ENCODE results near the gene PBX2. TPM values are rescaled to one million over a fixed set of nuclear protein-coding genes. Genes with fewer than 3 reads are reported as not detected.
"Not testable (repeated sequence)": the region's sequence is repeated elsewhere in the genome, so short reads cannot be mapped to it uniquely, and the experiment has no call there.

The PBX2 gene
- total RNA-seq, 3 donors from 2014 or later, result 32.3 to 61.6 (median 48.5) TPM

DNA sequence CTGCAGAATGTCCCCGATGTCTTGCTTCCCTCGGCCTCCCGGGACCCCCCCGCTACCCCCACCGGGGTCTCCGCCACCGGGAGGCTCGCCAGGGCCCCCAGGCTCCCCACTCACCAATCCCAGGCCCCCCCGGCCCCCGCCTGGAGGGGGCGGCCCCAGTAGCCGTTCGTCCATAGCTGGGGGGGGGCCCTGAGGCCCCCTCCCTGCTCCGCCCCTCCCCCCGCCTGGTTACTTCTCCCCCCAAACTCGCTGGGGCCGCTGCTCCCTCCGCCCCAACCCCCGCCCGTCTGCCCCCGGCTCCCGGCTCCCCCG lies 304 bp downstream of the PBX2 start:
- DNase-seq (ENCODE audit: low spot score in 2 of 2), result no peak
- peak overlapping the region; percentile 68 to 76 (median 74) for H3K4me3 ChIP-seq
- TF ChIP-seq, protein P1, sequence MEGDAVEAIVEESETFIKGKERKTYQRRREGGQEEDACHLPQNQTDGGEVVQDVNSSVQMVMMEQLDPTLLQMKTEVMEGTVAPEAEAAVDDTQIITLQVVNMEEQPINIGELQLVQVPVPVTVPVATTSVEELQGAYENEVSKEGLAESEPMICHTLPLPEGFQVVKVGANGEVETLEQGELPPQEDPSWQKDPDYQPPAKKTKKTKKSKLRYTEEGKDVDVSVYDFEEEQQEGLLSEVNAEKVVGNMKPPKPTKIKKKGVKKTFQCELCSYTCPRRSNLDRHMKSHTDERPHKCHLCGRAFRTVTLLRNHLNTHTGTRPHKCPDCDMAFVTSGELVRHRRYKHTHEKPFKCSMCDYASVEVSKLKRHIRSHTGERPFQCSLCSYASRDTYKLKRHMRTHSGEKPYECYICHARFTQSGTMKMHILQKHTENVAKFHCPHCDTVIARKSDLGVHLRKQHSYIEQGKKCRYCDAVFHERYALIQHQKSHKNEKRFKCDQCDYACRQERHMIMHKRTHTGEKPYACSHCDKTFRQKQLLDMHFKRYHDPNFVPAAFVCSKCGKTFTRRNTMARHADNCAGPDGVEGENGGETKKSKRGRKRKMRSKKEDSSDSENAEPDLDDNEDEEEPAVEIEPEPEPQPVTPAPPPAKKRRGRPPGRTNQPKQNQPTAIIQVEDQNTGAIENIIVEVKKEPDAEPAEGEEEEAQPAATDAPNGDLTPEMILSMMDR (IDR thresholded peaks at IDR 0.05), result no peak
- TF ChIP-seq POLR2AphosphoS5 (IDR thresholded peaks at IDR 0.05) (no peak), POLR2A (IDR thresholded peaks at IDR 0.05) (no peak)
- peaks cover 0 to 7% of the 10 kb centered on the region in 2 donors for H3K4me1 ChIP-seq
- H3K27me3 ChIP-seq, result no peaks in the 10 kb centered on the region
- intact Hi-C loops (cut with DNase I; ENCODE audit: low total_unique reads), result no loop called here
- no peaks in the 10 kb centered on the region for H3K9me3 ChIP-seq
- peak overlapping the region; percentile 97 to 98 for H3K27ac ChIP-seq
- H3K36me3 ChIP-seq, result no peaks in the 10 kb centered on the region

- TF ChIP-seq POLR2AphosphoS5 (IDR thresholded peaks at IDR 0.05), result no peak
- no peak for TF ChIP-seq POLR2A (IDR thresholded peaks at IDR 0.05)
- TF ChIP-seq, protein P1 (IDR thresholded peaks at IDR 0.05), result no peak
- intact Hi-C loops (cut with DNase I; ENCODE audit: low total_unique reads), result no loop called here
- no peak for DNase-seq (ENCODE audit: low spot score in 2 of 2)
These were observed 797 bp downstream of the PBX2 start for GRCh38 chr6:32189069-32189741.

GRCh38 chr6:32188381-32189068 lies 1.5 kb downstream of the PBX2 start:
- Histone ChIP-seq H3K27me3 (no peaks in the 10 kb centered on the region), H3K9me3 (no peaks in the 10 kb centered on the region), H3K27ac (peak overlapping the region; percentile 97 to 98), H3K4me1 (peaks cover 0 to 6% of the 10 kb centered on the region in 2 donors), H3K36me3 (no peaks in the 10 kb centered on the region), H3K4me3 (peak overlapping the region; percentile 68 to 76 (median 74))
- intact Hi-C loops (cut with DNase I; ENCODE audit: low total_unique reads), result no loop called here
- peak; percentile 9 for TF ChIP-seq POLR2A (IDR thresholded peaks at IDR 0.05)
- TF ChIP-seq, protein P1 (IDR thresholded peaks at IDR 0.05), result no peak
- peak in 1 of 3 donors; percentile 17 for TF ChIP-seq POLR2AphosphoS5 (IDR thresholded peaks at IDR 0.05)
- DNase-seq (ENCODE audit: low spot score in 2 of 2), result no peak

More at GRCh38 chr6:32189069-32189741, 797 bp downstream of the PBX2 start:
- Histone ChIP-seq H3K27ac (peak overlapping the region; percentile 97 to 98), H3K4me3 (peak overlapping the region; percentile 68 to 76 (median 74)), H3K27me3 (no peaks in the 10 kb centered on the region), H3K4me1 (peaks cover 0 to 6% of the 10 kb centered on the region in 2 donors), H3K36me3 (no peaks in the 10 kb centered on the region), H3K9me3 (no peaks in the 10 kb centered on the region)

- DNase-seq (ENCODE audit: low spot score in 2 of 2); H3K9me3 ChIP-seq; H3K27me3 ChIP-seq; H3K36me3 ChIP-seq; intact Hi-C loops (cut with DNase I; ENCODE audit: low total_unique reads); H3K4me1 ChIP-seq: not testable (repeated sequence)
- Histone ChIP-seq H3K27ac (peak overlapping the region; percentile 97 to 98), H3K4me3 (peak overlapping the region in 2 of 3 donors; percentile 74 to 76)
These were observed 2.1 kb downstream of the PBX2 start for GRCh38 chr6:32187725-32188380.

DNA sequence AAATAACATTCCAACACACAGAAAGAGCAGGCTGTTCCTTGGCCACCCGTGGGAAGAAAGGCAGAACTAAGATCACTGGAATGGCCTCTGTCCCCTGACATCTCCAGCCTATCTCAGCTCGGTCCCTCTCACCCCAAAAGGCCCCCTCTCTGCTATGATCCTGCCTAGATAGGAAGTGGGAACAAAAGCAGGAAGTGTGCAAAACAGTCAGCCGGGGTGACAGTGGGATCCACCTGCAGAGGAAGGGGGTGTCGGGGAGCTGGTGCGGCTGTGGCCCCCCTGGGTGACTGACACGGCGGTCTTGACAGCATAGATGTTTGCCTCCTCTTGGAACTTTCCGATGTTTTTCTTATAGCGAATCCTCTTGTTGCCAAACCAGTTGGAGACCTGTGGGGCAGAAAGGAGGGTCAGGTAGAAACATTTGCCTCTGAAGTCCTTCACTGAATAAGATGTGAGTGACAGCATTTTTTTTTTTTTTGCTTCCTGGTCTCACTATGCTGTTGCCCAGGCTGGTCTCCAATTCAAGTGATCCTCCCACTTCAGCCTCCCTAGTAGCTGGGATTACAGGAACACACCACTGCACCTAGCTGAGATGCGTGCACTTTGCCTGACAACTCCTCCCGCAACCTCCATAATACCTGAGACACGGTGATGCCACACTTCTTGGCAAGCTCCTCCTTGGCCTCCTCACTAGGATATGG lies 2.8 kb downstream of the PBX2 start:
- no peak overlapping the region for H3K4me3 ChIP-seq
- intact Hi-C loops (cut with DNase I; ENCODE audit: low total_unique reads), result no loop called here
- peak overlapping the region; percentile 97 to 98 for H3K27ac ChIP-seq

DNA sequence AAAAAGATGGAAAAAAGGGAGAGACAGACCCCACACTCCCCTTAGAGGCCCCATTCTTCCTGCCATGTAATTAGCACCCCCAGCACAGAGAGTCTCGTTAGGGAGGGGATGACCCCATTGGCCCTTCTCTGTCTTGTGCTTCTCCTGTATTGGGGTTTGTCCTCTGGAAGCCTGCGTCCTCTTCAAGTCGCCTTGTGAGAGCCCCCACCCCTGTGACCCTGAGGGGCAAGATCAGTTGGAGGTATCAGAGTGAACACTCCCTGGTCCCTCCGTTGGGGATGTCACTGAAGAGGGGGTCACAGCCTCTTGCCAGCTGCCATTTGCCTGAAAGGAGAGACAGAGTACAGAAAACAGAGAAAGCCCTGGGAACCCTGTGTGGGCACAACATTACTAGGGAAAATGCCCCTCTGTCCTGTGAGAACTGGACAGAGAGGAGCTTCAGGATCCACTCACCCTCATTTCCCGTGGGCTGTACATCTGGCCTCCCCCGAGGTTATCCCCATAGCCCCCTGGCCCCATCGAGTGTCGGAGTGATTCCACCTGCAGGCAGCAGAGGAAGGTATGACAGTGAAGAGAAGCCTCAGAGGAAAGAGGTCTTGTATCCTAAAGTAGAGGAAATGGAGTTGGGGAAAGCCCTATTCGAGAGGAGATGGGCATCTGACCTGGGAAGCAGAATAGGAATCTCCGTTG lies 3.7 kb downstream of the PBX2 start:
- H3K27me3 ChIP-seq; H3K9me3 ChIP-seq; intact Hi-C loops (cut with DNase I; ENCODE audit: low total_unique reads); H3K4me1 ChIP-seq; DNase-seq (ENCODE audit: low spot score in 2 of 2); H3K36me3 ChIP-seq; H3K4me3 ChIP-seq: not testable (repeated sequence)
- H3K27ac ChIP-seq, result peak overlapping the region; percentile 97 to 98

More for the DNA sequence above, 2.8 kb downstream of the PBX2 start:
- H3K4me1 ChIP-seq, result peaks cover 0 to 6% of the 10 kb centered on the region in 2 donors
- TF ChIP-seq POLR2A (IDR thresholded peaks at IDR 0.05), result no peak
- TF ChIP-seq, protein P1 (IDR thresholded peaks at IDR 0.05), result no peak
- no peak for TF ChIP-seq POLR2AphosphoS5 (IDR thresholded peaks at IDR 0.05)
- no peaks in the 10 kb centered on the region for H3K27me3 ChIP-seq
- no peak for DNase-seq (ENCODE audit: low spot score in 2 of 2)
- no peaks in the 10 kb centered on the region for H3K36me3 ChIP-seq
- H3K9me3 ChIP-seq, result no peaks in the 10 kb centered on the region

DNA sequence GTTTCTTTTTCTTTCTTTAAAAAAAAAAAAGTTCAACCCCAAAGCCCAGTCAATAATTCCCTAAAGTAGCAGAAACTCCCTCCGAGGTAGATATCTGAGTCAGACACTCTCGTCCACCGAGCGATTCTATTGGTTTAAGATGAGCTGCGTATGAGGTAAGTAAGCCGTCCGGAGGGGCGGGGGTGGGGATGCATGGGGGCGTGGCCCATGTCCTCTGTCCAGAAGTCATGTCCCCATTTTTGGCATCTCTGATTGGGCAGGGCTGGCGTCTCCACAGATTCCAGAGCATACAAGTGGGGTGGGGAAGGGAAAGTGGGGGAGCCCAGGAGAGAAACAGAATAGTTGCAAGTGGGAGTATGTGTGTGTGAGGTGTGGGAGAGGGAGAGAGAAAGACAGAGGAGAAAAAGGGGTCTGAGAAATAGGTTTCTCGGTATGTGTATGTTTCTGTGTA lies 4.3 kb downstream of the PBX2 start:
- intact Hi-C loops (cut with DNase I; ENCODE audit: low total_unique reads); H3K9me3 ChIP-seq; H3K4me3 ChIP-seq; H3K4me1 ChIP-seq; H3K36me3 ChIP-seq; H3K27me3 ChIP-seq: not testable (repeated sequence)
- peak; percentile 74 to 79 for DNase-seq (ENCODE audit: low spot score in 2 of 2)
- H3K27ac ChIP-seq, result peak overlapping the region; percentile 97 to 98

All from breast epithelium (tissue), 4 donors.